HG03575 (cell line): Measurements from ENCODE around the gene PDE7B.
A peak's percentile ranks its signal among the peaks of the same experiment; 100 is the strongest.

Source experiments
- ATAC-seq: cut with Tn5 transposase; IDR thresholded peaks from one replicate; pipeline ENCODE4 v1.9.1; 2021; ENCODE audit not compliant: unreplicated experiment, insufficient number of reproducible peaks, low FRiP score; ENCODE audit errors: extremely low read depth

The PDE7B gene

DNA sequence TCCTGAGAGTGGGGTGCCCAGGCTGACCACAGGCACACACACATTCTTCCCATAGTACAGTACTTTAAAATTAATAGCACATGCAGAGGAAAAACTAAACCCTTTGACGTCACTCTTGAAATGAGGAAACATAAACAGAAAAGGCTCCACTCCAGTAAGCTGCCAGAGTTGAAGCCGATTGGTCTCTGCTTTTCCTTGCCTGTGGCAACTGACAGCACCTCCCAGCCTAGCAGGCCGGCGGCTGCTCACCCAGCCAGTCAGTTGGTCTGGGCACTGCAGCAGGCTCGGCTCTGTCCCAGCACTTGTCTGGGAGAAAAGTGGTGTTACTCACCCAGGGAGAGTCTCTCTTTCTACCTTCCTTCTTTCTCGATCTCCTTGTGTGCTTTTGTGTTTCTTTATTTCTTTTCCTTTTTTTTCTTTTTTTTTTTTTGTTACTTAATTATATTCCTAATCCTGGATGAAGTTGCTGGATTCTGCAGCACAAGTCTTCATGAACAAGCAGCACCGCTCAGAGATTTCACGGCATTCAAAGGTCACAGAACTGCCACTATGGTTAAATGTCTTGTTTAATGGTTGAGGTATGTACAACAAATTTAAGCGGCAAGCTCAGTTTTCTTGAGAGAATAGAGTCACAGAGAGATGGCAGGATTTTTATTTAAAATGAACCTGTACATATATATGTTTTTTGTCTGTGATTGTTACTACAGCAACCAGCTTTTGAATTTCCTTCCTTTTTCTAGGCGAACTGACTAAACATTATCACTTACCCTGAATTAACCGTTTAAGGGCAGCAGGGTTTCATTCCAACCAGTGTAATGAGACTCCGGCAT is at the start of gene PDE7B:
Gene PDE7B, plus strand, starts transcription at position 260 of the 830 bp plus-strand sequence.
- peak; percentile 41 for ATAC-seq

DNA sequence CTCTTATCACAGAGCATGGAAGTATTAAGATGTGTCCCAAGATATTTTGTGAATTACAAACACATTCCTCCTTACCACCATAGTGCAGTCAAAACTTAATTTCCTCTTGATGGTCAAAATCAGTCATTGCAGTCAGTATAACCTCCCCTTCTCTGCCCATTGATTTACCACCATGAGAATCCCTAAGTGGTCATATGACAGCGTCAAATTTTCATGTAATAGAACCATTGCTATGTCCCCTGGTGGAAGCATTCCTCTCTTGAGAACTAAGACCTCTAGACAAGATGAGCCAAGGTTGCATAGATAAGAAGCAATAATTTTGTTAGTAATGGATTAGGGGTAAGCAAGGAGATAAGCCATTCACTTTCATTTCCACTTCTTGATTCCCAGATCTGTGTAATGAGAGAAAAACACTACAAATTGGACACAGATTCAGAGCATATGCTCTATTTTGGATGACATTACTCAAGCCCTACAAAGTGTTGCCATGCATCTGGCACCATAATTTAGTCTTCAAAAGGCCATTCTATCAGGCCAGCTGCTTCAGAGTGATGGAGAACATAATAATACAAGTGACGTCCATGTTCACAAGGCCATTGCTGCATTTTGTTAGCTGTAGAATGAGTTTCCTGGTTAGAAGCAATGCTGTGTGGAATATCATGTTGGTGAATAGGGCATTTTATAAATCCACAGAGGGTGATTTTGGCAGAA is 49.6 kb upstream of the PDE7B start:
- ATAC-seq, result no peak

DNA sequence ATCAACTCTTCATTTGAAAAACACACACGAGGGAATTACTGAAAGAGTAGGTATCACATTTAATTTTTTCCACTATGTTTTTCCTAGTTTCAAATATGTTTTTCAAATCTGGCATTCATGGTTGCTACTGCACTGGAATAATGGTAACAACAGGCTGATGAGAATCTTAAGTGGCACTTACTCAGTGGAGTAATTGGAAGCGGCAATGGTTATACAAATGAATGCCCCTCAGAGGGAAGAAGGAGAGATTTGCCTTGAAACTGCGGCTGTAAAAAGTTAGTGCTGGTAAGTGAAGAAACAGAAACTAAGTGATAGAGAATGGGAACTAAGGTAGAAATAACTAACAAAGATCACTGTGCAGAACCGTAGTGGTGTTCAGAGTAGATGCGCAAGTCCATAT is 41.0 kb upstream of the PDE7B start:
- no peak for ATAC-seq

DNA sequence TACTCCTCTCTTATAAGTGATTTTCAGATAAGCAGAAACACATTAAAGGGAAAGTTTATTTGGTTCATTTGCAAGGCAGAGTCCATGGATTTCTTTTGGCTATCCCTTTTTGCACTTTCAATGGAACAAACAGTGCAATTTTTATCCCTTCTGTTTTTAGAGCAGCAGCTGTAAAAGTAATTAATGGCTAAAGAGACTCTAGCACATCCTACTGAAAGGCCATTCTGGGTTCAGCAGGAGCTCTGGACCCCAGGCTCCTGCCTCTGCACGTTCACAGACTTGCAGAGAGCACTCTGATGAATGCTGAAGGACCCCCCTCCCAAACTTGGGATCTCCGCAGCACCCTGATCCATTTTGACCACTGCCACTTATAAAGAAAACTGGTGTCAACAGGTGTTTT is 40.3 kb upstream of the PDE7B start:
- no peak for ATAC-seq

DNA sequence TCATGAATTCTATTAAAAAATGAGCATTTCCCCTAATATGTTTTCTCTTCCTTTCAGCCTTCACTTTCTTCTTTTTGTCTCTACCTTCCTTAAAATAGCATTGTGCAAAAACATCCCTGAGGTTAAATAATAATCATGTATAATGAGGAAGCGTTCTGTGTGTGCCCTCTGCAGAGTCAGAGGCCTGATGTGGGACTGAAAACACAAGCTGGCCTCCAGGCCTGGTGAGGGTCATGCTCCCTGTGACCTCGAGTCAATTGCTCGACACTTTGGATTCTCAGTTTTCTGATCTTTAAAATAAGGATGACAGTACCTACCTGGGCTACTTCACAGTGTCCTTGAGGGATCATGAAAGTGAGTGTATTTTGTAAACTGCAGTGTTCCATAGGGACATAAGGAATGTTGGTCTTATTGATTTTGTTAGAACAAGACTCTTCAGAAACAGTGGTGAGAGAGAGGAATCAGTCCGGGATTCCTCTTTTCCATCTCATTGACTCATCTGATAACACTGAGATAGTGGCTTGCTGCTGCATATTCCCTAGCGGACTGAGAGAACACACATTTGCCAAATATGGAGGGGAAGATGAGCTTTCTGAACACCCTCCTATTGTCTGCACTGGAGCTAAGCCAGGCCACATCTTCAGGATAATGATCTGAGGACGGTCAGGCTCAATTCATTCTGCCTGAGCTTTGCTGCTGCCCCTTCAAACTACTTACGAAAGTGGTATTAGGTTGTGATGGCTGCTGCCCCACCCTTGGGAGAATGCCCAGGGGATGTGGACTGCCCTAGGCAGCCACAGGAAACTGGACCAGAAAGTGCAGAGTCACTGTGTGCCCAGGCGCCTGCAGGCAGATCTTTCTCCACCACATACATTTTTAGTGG is 39.6 kb upstream of the PDE7B start:
- ATAC-seq, result no peak

DNA sequence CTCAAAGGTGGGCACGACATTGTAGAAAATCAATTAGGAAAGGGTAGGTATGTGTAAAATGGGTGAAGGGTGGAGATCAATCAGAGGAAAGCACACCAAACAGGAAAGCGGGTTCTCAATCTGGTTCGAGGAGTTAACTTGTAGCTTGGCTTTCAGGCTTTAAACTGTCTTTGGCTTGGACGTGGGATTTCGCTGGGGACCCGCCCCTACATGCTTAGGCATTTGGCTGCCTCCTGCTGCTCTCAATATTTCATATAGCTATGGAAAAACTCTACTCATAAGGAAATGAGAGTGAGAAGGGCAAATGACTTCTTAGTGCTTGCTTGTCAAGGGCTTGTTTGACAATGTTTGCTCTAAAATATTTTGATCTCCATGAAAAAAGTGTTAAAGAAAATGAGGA is 38.1 kb upstream of the PDE7B start:
- ATAC-seq, result no peak

DNA sequence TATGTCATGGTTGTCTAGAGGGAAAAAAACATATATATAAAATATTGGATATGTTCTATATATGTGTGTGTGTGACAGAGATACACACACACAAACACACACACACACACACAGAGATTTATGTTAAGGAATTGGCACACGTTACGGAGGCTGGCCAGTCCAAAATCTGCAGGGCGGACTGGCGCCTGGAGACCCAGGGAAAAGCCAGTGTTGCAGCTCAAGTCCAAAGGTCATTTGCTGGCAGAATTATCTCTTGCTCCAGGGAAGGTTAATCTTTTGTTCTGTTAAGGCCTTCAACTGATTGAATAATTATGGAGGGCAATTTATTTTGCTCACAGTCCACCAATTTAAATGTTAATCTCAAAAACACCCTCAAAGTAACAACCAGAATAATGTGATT is 37.5 kb upstream of the PDE7B start:
- ATAC-seq, result no peak

DNA sequence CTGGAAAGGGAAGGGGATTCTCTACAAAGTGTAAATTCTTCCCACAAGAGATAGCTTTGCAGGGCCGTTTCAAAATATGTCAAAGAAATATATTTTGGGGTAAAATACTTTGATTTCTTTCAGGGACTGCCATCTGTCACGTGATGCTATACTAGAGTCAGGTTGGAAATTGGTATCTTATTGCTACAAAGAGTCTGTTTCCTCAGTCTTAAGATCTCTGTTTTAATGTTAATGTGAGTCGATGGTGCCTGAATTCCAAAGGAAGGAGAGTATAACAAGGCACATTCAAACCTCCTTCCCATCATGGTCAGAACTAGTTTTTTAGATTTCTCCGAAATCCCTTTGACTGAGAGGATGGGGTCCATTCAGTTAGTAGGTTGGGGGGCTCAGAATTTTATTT is 36.3 kb upstream of the PDE7B start:
- ATAC-seq, result no peak

DNA sequence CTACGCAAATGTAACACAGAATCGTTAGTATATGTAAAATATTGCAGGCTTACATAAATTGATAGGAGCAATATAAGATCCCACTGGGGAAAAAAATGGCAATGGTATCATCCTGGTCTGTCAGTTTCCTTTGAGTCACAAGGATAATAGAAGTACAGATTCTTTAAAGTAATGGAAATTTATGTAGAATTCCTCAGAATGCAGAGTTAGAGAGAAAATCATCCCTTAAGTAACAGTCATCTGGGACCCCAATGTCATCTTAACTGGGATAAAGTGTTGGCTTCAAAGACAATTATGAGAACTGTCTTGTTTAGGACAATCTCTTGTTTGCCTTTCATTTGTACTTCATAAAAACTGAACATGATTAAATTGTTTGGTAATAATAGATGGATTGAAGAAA is 34.5 kb upstream of the PDE7B start:
- no peak for ATAC-seq

DNA sequence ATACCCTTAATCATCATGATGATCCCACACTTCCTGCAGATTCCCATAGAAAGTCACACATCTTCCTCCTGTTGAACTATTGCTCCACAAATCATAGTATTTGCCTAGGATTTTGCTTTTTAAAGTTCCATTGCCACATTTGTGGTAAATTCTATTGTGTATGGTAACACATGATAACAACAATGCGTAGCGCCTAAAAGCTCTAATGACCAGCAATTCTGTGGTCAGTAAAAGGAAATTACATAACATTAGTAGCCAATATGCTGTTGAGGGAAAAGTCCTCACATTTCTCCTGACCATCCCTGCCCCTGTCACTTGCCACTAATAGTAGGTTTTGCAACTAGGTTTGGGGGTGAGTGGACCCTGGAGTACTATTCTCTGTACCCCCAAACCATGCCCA is 31.8 kb upstream of the PDE7B start:
- no peak for ATAC-seq

DNA sequence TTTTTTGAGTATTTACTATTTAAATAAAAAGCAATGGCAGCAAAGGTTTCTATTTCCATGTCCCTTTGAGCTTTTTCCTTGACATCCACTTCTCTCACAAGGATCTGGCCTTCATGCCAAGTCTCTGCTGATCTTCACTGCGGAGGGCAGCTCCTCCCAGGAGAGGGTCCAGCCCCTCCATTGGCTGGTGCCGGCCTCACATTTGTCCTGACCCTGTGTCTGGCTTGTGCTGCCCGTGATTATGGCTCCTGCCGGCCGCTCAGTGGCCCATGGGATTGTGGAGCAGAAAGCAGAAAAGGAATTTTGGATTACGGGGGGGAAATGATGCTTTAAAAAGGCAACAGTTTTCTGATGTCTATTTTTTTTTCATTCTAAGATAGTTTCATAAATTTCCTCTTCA is 31.2 kb upstream of the PDE7B start:
- ATAC-seq, result no peak

DNA sequence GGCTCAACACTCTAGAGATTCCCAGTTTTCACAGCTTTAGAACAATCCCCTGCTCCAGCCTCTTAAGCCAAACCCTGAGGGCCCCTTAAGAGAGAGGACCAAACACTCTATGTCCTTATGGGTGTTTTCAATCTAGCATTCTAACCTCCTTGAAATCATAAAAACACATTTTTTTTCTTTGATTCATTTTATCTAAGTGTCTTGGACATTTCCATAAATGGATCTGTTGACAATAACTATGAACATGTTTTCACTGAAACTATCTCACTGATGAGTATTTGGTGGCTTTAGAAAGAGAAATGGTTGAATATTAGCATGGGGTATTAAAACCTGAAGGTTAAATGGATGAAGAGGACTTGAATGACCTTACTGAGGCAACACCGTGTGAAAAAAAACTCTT is 27.6 kb upstream of the PDE7B start:
- ATAC-seq, result no peak

DNA sequence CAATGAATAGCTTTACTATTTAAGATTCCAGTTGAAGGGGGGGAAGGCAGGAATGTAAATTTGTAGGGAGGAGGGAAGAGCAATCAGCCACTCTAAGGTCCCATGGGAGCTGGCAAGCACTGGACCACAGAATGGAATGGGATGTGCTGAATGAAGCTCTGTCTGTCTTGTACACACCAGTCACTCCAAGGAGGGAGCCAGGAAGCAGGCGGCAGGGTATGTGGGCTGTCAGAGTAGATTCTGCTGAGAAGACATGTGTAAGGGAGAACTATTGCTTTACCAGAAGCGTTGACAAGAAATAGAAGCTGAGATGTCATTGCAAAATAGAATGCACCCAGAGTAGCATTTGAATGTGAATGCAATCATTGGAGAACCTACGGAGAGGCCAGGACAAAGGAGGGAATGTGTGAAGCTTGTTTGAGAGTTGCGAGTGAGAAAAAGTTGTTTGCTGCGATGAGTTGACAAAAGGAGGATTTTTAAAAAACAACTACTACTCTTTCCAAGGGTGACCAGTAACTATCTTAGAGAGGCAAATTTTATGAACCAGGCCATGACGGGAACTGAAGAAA is 25.2 kb upstream of the PDE7B start:
- ATAC-seq, result no peak

DNA sequence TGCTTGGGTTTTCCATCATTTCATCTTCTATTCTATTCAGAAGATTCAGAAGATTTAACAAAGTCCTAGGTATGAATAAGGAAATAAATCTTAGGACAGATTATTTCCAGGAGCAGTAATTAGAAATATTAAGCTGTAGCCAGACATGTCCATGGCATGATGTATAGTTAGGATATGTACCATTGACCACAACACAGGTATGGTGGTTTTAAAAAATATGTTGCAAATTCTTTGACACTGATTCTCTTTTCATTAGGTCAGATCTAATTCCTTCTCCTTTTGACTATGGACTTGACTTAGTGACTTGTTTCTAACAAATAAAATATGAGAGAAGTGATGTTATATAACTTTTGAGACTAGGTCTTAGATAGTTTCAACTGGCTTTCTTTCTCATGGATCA is 23.5 kb upstream of the PDE7B start:
- no peak for ATAC-seq

DNA sequence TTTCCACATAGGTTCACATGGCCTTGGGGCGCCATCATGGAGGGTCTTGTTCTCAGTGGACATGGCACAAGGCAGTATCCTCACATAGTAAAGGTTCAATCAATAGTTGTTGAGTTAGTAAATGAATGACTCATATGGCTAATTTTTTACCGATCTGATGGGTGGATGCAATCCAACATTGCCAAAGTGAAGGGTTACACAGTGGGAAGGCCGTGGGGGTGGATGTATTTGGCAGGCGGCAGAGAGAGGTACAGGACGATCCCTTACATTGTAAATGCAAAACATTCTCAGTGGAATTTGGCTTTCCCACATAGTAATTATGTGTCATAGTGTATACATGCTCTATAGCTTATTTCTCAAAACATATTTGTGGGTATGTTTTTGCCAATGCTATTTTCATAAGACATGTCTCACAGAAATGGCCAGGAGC is 21.0 kb upstream of the PDE7B start:
- ATAC-seq, result no peak

DNA sequence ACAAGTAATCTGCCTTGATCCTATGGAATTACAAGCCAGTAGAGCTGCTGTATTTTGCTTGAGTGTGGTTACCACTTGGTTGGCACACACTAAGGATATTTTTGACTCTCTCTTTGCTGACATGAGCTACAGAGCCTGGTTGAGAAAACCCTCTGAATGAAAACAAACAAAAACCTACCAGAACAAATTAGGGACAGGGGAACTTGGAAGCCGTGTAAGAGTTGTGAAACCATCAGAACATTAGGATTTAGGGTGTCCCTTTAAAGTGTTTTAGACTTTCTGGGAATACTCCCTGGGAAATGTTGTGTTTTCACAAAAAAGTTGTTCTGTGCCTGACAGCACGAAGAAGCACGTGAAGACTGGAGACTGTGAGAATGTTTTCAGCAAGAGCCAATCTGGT is 20.5 kb upstream of the PDE7B start:
- no peak for ATAC-seq

DNA sequence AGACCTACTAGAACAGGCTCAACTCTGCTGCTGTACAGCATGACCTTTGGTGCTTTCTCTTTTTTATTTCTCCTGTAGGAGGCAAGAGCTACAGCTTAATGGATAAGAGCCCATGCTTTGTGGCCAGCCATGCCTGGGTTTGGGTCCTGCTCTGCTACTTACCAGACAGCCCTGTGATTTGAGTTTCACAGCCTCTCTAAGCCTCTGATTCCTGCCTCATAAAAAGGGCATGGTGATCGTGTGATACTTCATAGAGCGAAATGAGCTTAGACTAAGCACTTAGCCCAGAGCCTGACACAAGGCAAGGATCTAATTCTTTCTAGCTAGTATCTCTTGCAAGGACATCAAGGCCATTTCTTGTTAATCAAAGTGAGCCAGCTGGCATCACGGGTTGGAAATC is 19.3 kb upstream of the PDE7B start:
- no peak for ATAC-seq

DNA sequence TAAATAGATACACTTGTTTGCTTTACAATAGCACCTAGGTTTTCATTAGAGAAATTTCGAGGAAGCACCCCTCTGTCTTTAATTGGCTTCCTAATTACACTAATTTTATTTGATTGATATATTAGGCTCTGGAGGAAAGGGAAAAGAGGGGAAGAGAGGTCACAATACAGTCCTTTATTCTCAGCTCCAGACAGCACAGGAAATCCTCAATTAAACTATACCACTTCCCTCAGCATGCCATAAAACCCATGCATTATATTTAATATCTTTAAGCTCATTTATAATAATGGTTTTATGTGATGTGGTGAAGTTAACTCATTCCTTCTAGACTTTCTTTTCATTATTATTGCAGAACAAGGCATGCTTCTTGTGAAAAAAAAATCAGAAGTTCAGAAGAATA is 17.7 kb upstream of the PDE7B start:
- ATAC-seq, result no peak

DNA sequence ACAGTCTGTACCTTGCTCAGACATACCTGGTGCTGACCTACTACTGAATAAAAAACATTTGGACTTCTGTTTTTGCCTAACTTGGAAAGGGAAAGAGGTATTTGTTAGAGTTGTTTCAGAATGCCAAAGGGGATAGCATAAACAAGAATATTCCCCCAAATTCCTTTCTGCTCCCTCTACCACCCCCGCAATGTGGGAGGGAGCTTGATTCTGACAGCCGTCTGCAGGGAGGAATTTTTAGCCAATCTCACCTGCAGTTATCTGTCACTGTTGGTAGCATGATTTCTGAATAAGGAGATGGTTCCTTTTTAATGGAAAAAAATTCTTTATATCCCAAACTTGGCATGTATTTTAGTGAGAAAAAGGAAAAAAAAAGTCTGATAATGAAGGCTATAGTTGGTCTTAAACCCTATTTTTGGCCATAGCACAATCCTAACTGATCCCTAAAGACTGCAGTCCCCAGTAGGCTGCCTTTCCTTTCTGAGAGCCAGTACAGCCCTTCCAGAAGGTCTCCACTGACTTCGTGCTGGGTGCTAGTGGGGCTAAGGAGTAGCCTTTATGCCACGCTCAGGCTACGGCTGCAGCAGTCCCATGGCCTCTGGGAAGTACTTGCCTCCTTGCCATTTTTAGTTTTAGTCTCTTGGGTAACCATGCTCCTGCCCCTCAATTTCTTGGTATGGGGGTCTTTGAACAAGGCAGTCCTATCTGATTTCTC is 13.6 kb upstream of the PDE7B start:
- ATAC-seq, result no peak
